K562 (cell line): ENCODE data around the gene RAB11FIP2. TPM values are rescaled to one million over a fixed set of nuclear protein-coding genes. Genes with fewer than 3 reads are reported as not detected.

Source experiments
- ATAC-seq: fragments of 200-7000 bp; cut with Tn5 transposase; 3 replicates; pipeline ENCODE4 v1.9.1; 2020; ENCODE audit warnings: moderate library complexity
- BruUV-seq: library from RNA; stranded (reverse); fragments of 400-500 nt; replicated peaks from 2 replicates; lab custom pipeline; 2021; lab: Mats Ljungman, UMichigan
- CTCF ChIA-PET: fragments of 300-600 bp; formaldehyde crosslinking; extraction: SDS; loops from one replicate; lab custom pipeline; 2021; ENCODE audit warnings: low intra/inter-chr PET ratio; lab: Yijun Ruan, JAX
- POLR2A ChIA-PET: fragments of 300-600, 350-650 bp; sonication (Branson Sonifier 250); formaldehyde crosslinking; extraction: SDS; loops from one replicate; lab custom pipeline; 2021; ENCODE audit warnings: antibody characterized with exemption, inconsistent platforms; lab: Yijun Ruan, JAX
- DNase-seq, 4 experiments: peaks; one replicate each; pipeline versions ENCODE4 v3.0.0 to v3.0.0-alpha.2; 2011 to 2018; ENCODE audit warnings: low spot score in 3 of 4, mixed read lengths in 3 of 4; ENCODE audit errors: extremely low read depth in 1 of 4
- FAIRE-seq: peaks from 2 replicates; lab custom pipeline; 2011; peaks lifted over from hg19 to GRCh38; lab: Jason Lieb, UNC
- H2AFZ ChIP-seq: 2 replicates; pipeline ENCODE4 v1.6.0; 2011; ENCODE audit warnings: low read depth, low read length, control low read depth, inconsistent platforms
- H3K27ac ChIP-seq: fragments of 200-600 bp; 3 replicates; pipeline ENCODE4 v1.8.0; 2011; ENCODE audit warnings: low read depth, mild to moderate bottlenecking, control low read depth, inconsistent platforms, low read length, moderate library complexity, mixed read lengths; ENCODE audit errors: extremely low read depth
- H3K27me3 ChIP-seq, 2 experiments: fragments of 300-600 bp in 1 of 2; 2 replicates in 1 of 2; 3 replicates in 1 of 2; pipeline versions ENCODE4 v1.6.0 to v1.8.0; 2011; ENCODE audit warnings: inconsistent platforms in 2 of 2, low read length in 2 of 2, mild to moderate bottlenecking in 1 of 2, mixed read lengths in 1 of 2, moderate library complexity in 1 of 2; ENCODE audit not compliant: control insufficient read depth in 2 of 2, insufficient read depth in 2 of 2
- H3K36me3 ChIP-seq: fragments of 300-600 bp; 3 replicates; pipeline ENCODE4 v1.8.0; 2011; ENCODE audit warnings: mild to moderate bottlenecking, low read length, inconsistent platforms; ENCODE audit not compliant: control insufficient read depth, insufficient read depth
- H3K4me1 ChIP-seq, 2 experiments: fragments of 200-600 bp in 1 of 2; replicated peaks in 1 of 2; 2 replicates in 1 of 2; 3 replicates in 1 of 2; pipeline versions ENCODE4 v1.5.1 to v1.8.0; 2011; ENCODE audit warnings: inconsistent platforms in 2 of 2, low read length in 2 of 2, mild to moderate bottlenecking in 1 of 2, mixed read lengths in 1 of 2, moderate library complexity in 1 of 2; ENCODE audit not compliant: control insufficient read depth in 2 of 2, insufficient read depth in 2 of 2
- H3K4me2 ChIP-seq: 2 replicates; pipeline ENCODE4 v1.6.1; 2011; ENCODE audit warnings: low read length, control low read depth, inconsistent platforms, mixed read lengths; ENCODE audit not compliant: insufficient read depth
- H3K4me3 ChIP-seq: fragments of 200-600 bp; sonication (generic), shearing (Covaris generic); 2 replicates; pipeline ENCODE4 v1.5.1; 2016; ENCODE audit warnings: control low read depth, inconsistent platforms
- H3K79me2 ChIP-seq: fragments of 200-600 bp; 3 replicates; pipeline ENCODE4 v1.8.0; 2011; ENCODE audit warnings: low read length, inconsistent platforms; ENCODE audit not compliant: control insufficient read depth, insufficient read depth
- H3K9ac ChIP-seq, 2 experiments: 2 replicates each; pipeline versions ENCODE4 v1.6.0 to v1.6.1; 2011; ENCODE audit warnings: low read depth in 2 of 2, low read length in 2 of 2, control low read depth in 1 of 2, inconsistent platforms in 1 of 2, mild to moderate bottlenecking in 1 of 2, mixed read lengths in 1 of 2; ENCODE audit not compliant: insufficient read depth in 1 of 2
- H3K9me1 ChIP-seq: one replicate; pipeline ENCODE4 v1.6.0; 2011; ENCODE audit warnings: inconsistent platforms, mild to moderate bottlenecking, low read length, moderate library complexity; ENCODE audit not compliant: control insufficient read depth, insufficient read depth
- H3K9me3 ChIP-seq: replicated peaks from 2 replicates; pipeline ENCODE4 v1.5.1; 2011; ENCODE audit warnings: low read depth, low read length, inconsistent platforms; ENCODE audit not compliant: control insufficient read depth, insufficient read depth
- H4K20me1 ChIP-seq: replicated peaks from 2 replicates; pipeline ENCODE4 v1.6.1; 2011; ENCODE audit warnings: low read length, inconsistent platforms, mixed read lengths; ENCODE audit not compliant: control insufficient read depth, insufficient read depth
- BRF1 ChIP-seq: IDR thresholded peaks from 3 replicates; pipeline ENCODE4 v1.6.1; 2011; ENCODE audit warnings: borderline replicate concordance, mild to moderate bottlenecking; ENCODE audit not compliant: insufficient read length; ENCODE audit errors: extremely low read depth
- HLTF ChIP-seq: fragments of 450-650 bp; IDR thresholded peaks from 2 replicates; pipeline ENCODE4 v1.6.1; 2016
- JUN ChIP-seq, 2 experiments: sonication (generic) in 1 of 2; formaldehyde crosslinking in 1 of 2; IDR thresholded peaks; 2 replicates each; pipeline versions ENCODE4 v1.6.1 to v1.8.0; 2012 to 2022; ENCODE audit warnings: borderline replicate concordance in 2 of 2, mild to moderate bottlenecking in 2 of 2, improper control_type of control experiment in 1 of 2, low read depth in 1 of 2, low read length in 1 of 2, missing genetic modification reagents in 1 of 2
- RBM22 ChIP-seq: fragments of 200-400 bp; formaldehyde crosslinking; IDR thresholded peaks from 2 replicates; pipeline ENCODE4 v1.6.1; 2018; ENCODE audit warnings: low read length, low read depth; ENCODE audit not compliant: poor library complexity, severe bottlenecking
- SAFB2 ChIP-seq: fragments of 200-400 bp; formaldehyde crosslinking; IDR thresholded peaks from 2 replicates; pipeline ENCODE4 v1.6.1; 2018; ENCODE audit warnings: borderline replicate concordance, low read length, low read depth, moderate library complexity; ENCODE audit not compliant: severe bottlenecking
- SIN3A ChIP-seq, 2 experiments: fragments of 150-350 bp in 1 of 2; IDR thresholded peaks; 2 replicates each; pipeline ENCODE4 v1.6.1; 2011 to 2016; ENCODE audit warnings: borderline replicate concordance in 2 of 2, low read depth in 2 of 2, low read length in 2 of 2, mild to moderate bottlenecking in 2 of 2, moderate library complexity in 2 of 2; ENCODE audit not compliant: control insufficient read depth in 1 of 2
- TAF9B ChIP-seq: fragments of 450-650 bp; IDR thresholded peaks from 2 replicates; pipeline ENCODE4 v1.6.1; 2018; ENCODE audit warnings: mild to moderate bottlenecking; ENCODE audit not compliant: partially characterized antibody
- ZNF561 ChIP-seq: fragments of 450-650 bp; formaldehyde crosslinking; conservative IDR thresholded peaks from 2 replicates; pipeline ENCODE4 v1.4.0; 2020; ENCODE audit warnings: mild to moderate bottlenecking, moderate library complexity
- ZNF75A ChIP-seq: fragments of 450-650 bp; formaldehyde crosslinking; IDR thresholded peaks from 2 replicates; pipeline ENCODE4 v1.4.0; 2020; ENCODE audit warnings: mild to moderate bottlenecking
- ZNF76 ChIP-seq: fragments of 250-450 bp; sonication (Bioruptor Pico); IDR thresholded peaks from 2 replicates; pipeline ENCODE4 v1.4.0; 2020; ENCODE audit warnings: mild to moderate bottlenecking, moderate library complexity, borderline replicate concordance
- WGBS: fragments of 100-300 bp; shearing (Covaris generic); methylation state at CpG from one replicate; pipeline ENCODE4 v1.1.6; 2016; ENCODE audit warnings: low coverage, mixed read lengths; ENCODE audit not compliant: insufficient coverage; ENCODE audit errors: missing lambda C conversion rate; 5-methylcytosine and 5-hydroxymethylcytosine counted together
- in situ Hi-C: fragments of 300-500 bp; cut with MboI; formaldehyde crosslinking; loops from 4 replicates; pipeline ENCODE4 v1.15.0; 2018; ENCODE audit warnings: inconsistent platforms, mixed read lengths
- intact Hi-C: fragments of 100-400 bp; cut with micrococcal nuclease; formaldehyde crosslinking; loops from 2 replicates; pipeline ENCODE4 v1.14.2; 2022
- polyA plus RNA-seq, 8 experiments: library from polyadenylated mRNA; depleted of rRNA in 4 of 8; stranded (reverse) in 5 of 8; unstranded in 3 of 8; fragments of >200 nt; fragmentation: Nextera tagmentation in 2 of 8; fragmentation: Illumina TruSeq in 1 of 8; extraction: Ambion mirVana in 2 of 8; extraction: Trizol in 1 of 8; gene quantifications; 2 replicates each; pipeline versions ENCODE4 v1.2.1 to v1.2.3, GENCODE V29; 2011 to 2014; ENCODE audit warnings: inconsistent platforms in 1 of 8, missing spikeins in 1 of 8
- total RNA-seq, 7 experiments: library from RNA; depleted of rRNA in 6 of 7; stranded (reverse); fragments of >200 nt in 6 of 7; fragmentation: Illumina TruSeq in 2 of 7; extraction: Trizol in 2 of 7; gene quantifications; 2 replicates each; pipeline versions ENCODE4 v1.2.1 to v1.2.3, GENCODE V29; 2011 to 2021; ENCODE audit warnings: low replicate concordance in 1 of 7
- TF ChIP-seq, protein P1 (sequence below): sonication (generic); formaldehyde crosslinking; IDR thresholded peaks from 2 replicates; pipeline ENCODE4 v1.8.0; 2022; ENCODE audit warnings: mild to moderate bottlenecking, missing genetic modification reagents
- TF ChIP-seq, protein P2 (sequence below), 2 experiments: fragments of 450-650 bp in 1 of 2; sonication (generic) in 1 of 2; formaldehyde crosslinking in 1 of 2; IDR thresholded peaks; 2 replicates each; pipeline versions ENCODE4 v1.7.1 to v1.9.0; 2016 to 2022; ENCODE audit warnings: inconsistent platforms in 1 of 2, mild to moderate bottlenecking in 1 of 2, missing genetic modification reagents in 1 of 2

The RAB11FIP2 gene
- total and polyA plus RNA-seq, 9 of the 15 experiments (the other 6 are each of a cell fraction or from before 2014, with no cell fraction given), result 3.0 to 10.6 (median 3.9) TPM

DNA sequence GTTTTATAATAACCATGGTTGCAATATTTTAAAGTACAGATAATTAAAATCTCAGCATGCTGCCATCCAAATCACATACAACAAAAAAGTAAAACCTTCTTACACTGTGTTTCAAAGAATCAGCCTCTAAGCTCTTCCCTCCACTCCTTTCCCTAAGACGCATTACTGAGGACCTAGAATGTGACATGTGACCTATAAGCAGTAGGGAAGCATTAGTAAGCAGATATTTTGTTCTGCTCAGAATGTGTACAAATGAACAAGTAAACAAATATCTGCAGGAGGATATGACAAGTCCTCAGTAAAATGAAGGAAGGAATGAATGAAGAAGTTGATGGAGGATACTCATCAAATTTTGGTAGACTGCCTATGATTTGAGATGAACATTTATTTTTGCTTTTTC is 49.1 kb downstream of the RAB11FIP2 start:
- Histone ChIP-seq H3K9ac (no peak overlapping the region), H2AFZ (no peak overlapping the region), H3K9me3 (no peaks in the 10 kb centered on the region), H3K79me2 (no peaks in the 10 kb centered on the region), H3K36me3 (no peaks in the 10 kb centered on the region), H3K27me3 (no peaks in the 10 kb centered on the region), H4K20me1 (no peaks in the 10 kb centered on the region), H3K9me1 (no peaks in the 10 kb centered on the region), H3K4me1 (no peaks in the 10 kb centered on the region; a peak in 1 of 5 replicates), H3K27ac (no peak overlapping the region), H3K4me3 (no peak overlapping the region), H3K4me2 (no peak overlapping the region)
- FAIRE-seq, result no peak
- in situ Hi-C loops (no loop called here), intact Hi-C loops (no loop called here)
- no peak for ATAC-seq
- CTCF ChIA-PET, result no interaction called here
- WGBS, result 71% methylated on average over 1 of the region's 1 CpG
- no TSS peak for BruUV-seq
- POLR2A ChIA-PET, result no interaction called here
- no peak for DNase-seq
- TF ChIP-seq BRF1, result no peak
- TF ChIP-seq ZNF561, result no peak
- no peak for TF ChIP-seq HLTF
- no peak for TF ChIP-seq ZNF76
- no peak for TF ChIP-seq SIN3A (IDR thresholded peaks at IDR 0.05; ENCODE audit: borderline replicate concordance in 2 of 2, control insufficient read depth in 1 of 2, low read depth in 2 of 2, low read length in 2 of 2)
- TF ChIP-seq TAF9B, result no peak
- no peak for TF ChIP-seq JUN (IDR thresholded peaks at IDR 0.05; ENCODE audit: borderline replicate concordance, low read depth, low read length)
- no peak for TF ChIP-seq JUN (CRISPR knock-in tag; IDR thresholded peaks at IDR 0.05; ENCODE audit: borderline replicate concordance)
- no peak for TF ChIP-seq RBM22
- TF ChIP-seq SAFB2, result no peak
- TF ChIP-seq, protein P1, sequence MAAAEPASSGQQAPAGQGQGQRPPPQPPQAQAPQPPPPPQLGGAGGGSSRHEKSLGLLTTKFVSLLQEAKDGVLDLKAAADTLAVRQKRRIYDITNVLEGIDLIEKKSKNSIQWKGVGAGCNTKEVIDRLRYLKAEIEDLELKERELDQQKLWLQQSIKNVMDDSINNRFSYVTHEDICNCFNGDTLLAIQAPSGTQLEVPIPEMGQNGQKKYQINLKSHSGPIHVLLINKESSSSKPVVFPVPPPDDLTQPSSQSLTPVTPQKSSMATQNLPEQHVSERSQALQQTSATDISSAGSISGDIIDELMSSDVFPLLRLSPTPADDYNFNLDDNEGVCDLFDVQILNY (CRISPR knock-in tag), result no peak
- TF ChIP-seq, protein P2, sequence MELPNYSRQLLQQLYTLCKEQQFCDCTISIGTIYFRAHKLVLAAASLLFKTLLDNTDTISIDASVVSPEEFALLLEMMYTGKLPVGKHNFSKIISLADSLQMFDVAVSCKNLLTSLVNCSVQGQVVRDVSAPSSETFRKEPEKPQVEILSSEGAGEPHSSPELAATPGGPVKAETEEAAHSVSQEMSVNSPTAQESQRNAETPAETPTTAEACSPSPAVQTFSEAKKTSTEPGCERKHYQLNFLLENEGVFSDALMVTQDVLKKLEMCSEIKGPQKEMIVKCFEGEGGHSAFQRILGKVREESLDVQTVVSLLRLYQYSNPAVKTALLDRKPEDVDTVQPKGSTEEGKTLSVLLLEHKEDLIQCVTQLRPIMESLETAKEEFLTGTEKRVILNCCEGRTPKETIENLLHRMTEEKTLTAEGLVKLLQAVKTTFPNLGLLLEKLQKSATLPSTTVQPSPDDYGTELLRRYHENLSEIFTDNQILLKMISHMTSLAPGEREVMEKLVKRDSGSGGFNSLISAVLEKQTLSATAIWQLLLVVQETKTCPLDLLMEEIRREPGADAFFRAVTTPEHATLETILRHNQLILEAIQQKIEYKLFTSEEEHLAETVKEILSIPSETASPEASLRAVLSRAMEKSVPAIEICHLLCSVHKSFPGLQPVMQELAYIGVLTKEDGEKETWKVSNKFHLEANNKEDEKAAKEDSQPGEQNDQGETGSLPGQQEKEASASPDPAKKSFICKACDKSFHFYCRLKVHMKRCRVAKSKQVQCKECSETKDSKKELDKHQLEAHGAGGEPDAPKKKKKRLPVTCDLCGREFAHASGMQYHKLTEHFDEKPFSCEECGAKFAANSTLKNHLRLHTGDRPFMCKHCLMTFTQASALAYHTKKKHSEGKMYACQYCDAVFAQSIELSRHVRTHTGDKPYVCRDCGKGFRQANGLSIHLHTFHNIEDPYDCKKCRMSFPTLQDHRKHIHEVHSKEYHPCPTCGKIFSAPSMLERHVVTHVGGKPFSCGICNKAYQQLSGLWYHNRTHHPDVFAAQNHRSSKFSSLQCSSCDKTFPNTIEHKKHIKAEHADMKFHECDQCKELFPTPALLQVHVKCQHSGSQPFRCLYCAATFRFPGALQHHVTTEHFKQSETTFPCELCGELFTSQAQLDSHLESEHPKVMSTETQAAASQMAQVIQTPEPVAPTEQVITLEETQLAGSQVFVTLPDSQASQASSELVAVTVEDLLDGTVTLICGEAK (IDR thresholded peaks at IDR 0.05), result no peak
- TF ChIP-seq, protein P2 (CRISPR knock-in tag; IDR thresholded peaks at IDR 0.05), result no peak
- no peak for TF ChIP-seq ZNF75A (CRISPR knock-in tag)
